ENCODE results near the gene IL12RB2.

Gene IL12RB2

GRCh38 chr1:67312615-67313014 lies 4.9 kb downstream of the IL12RB2 start:
- DNase-seq (ENCODE audit: low spot score) = no peak

GRCh38 chr1:67313934-67314671 lies 6.4 kb downstream of the IL12RB2 start:
- DNase-seq (ENCODE audit: low spot score) = no peak

GRCh38 chr1:67314696-67315095 lies 7.0 kb downstream of the IL12RB2 start:
- DNase-seq (ENCODE audit: low spot score) = no peak

- no peak for DNase-seq (ENCODE audit: low spot score)
These were observed 8.7 kb downstream of the IL12RB2 start for GRCh38 chr1:67316180-67316902.

- DNase-seq (ENCODE audit: low spot score) = no peak
These were observed 9.2 kb downstream of the IL12RB2 start for GRCh38 chr1:67316918-67317317.

GRCh38 chr1:67317803-67318202 lies 10.1 kb downstream of the IL12RB2 start:
- DNase-seq (ENCODE audit: low spot score) = no peak

GRCh38 chr1:67322442-67322841 lies 14.8 kb downstream of the IL12RB2 start:
- no peak for DNase-seq (ENCODE audit: low spot score)

- DNase-seq (ENCODE audit: low spot score) = no peak
These were observed 15.4 kb downstream of the IL12RB2 start for GRCh38 chr1:67323087-67323486.

GRCh38 chr1:67324068-67324467 lies 16.4 kb downstream of the IL12RB2 start:
- DNase-seq (ENCODE audit: low spot score) = no peak

GRCh38 chr1:67327864-67328466 lies 20.3 kb downstream of the IL12RB2 start:
- DNase-seq (ENCODE audit: low spot score) = no peak

- no peak for DNase-seq (ENCODE audit: low spot score)
These were observed 25.2 kb downstream of the IL12RB2 start for GRCh38 chr1:67332653-67333529.

GRCh38 chr1:67333603-67334002 lies 25.9 kb downstream of the IL12RB2 start:
- DNase-seq (ENCODE audit: low spot score) = no peak

GRCh38 chr1:67335411-67335810 lies 27.7 kb downstream of the IL12RB2 start:
- no peak for DNase-seq (ENCODE audit: low spot score)

GRCh38 chr1:67336157-67336556 lies 28.5 kb downstream of the IL12RB2 start:
- no peak for DNase-seq (ENCODE audit: low spot score)

- no peak for DNase-seq (ENCODE audit: low spot score)
These were observed 29.1 kb downstream of the IL12RB2 start for GRCh38 chr1:67336783-67337182.

GRCh38 chr1:67338642-67339041 lies 31.0 kb downstream of the IL12RB2 start:
- no peak for DNase-seq (ENCODE audit: low spot score)

- no peak for DNase-seq (ENCODE audit: low spot score)
These were observed 32.1 kb downstream of the IL12RB2 start for GRCh38 chr1:67339623-67340343.

- DNase-seq (ENCODE audit: low spot score) = no peak
These were observed 34.6 kb downstream of the IL12RB2 start for GRCh38 chr1:67342076-67342890.

- no peak for DNase-seq (ENCODE audit: low spot score)
These were observed 37.9 kb downstream of the IL12RB2 start for GRCh38 chr1:67345556-67345955.

GRCh38 chr1:67346982-67347381 lies 39.3 kb downstream of the IL12RB2 start:
- DNase-seq (ENCODE audit: low spot score) = no peak
